ENCODE measurements around the gene ARCN1.

Gene ARCN1

DNA sequence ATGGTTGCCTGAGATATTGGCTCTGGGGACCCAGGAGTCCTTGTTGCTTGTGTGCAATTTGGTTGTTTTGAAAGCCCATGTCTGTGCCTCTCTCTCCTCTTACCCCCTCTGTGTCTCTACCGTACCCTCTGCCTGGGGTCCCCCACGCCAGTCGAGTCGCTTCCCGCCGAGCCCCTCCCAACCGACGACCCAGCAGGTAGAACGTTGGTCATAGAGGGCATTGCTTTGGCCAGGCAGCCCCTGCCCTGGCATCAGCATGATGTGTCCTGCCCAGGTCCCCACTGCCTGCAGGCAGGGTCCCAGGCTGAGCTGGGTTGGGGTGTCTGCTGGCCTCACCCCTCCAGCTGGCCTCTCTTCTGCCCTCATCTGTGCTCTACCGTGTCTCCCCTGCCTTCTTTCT is 72.3 kb downstream of the ARCN1 start:
- no peak overlapping the region for H3K27ac Mint-ChIP-seq
- H3K4me1 Mint-ChIP-seq: no peaks in the 10 kb centered on the region
- H3K4me3 Mint-ChIP-seq: no peak overlapping the region
- TF ChIP-seq, protein P1, sequence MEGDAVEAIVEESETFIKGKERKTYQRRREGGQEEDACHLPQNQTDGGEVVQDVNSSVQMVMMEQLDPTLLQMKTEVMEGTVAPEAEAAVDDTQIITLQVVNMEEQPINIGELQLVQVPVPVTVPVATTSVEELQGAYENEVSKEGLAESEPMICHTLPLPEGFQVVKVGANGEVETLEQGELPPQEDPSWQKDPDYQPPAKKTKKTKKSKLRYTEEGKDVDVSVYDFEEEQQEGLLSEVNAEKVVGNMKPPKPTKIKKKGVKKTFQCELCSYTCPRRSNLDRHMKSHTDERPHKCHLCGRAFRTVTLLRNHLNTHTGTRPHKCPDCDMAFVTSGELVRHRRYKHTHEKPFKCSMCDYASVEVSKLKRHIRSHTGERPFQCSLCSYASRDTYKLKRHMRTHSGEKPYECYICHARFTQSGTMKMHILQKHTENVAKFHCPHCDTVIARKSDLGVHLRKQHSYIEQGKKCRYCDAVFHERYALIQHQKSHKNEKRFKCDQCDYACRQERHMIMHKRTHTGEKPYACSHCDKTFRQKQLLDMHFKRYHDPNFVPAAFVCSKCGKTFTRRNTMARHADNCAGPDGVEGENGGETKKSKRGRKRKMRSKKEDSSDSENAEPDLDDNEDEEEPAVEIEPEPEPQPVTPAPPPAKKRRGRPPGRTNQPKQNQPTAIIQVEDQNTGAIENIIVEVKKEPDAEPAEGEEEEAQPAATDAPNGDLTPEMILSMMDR (IDR thresholded peaks at IDR 0.05): no peak
- peaks cover 2% of the 10 kb centered on the region for H3K27me3 Mint-ChIP-seq (ENCODE audit: low read depth, poor library complexity)
- DNase-seq: no peak
- no peaks in the 10 kb centered on the region for H3K9me3 Mint-ChIP-seq
- H3K36me3 Mint-ChIP-seq (ENCODE audit: low read depth): peaks cover 45% of the 10 kb centered on the region

GRCh38 chr11:118645066-118645715 is 73.0 kb downstream of the ARCN1 start:
- Mint-ChIP-seq H3K27ac (no peak overlapping the region), H3K36me3 (ENCODE audit: low read depth) (peaks cover 52% of the 10 kb centered on the region), H3K27me3 (ENCODE audit: low read depth, poor library complexity) (peaks cover 2% of the 10 kb centered on the region), H3K4me3 (no peak overlapping the region), H3K4me1 (no peaks in the 10 kb centered on the region), H3K9me3 (no peaks in the 10 kb centered on the region)
- DNase-seq: no peak
- TF ChIP-seq, protein P1 (IDR thresholded peaks at IDR 0.05): no peak

- H3K9me3 Mint-ChIP-seq: no peaks in the 10 kb centered on the region
- H3K4me3 Mint-ChIP-seq: no peak overlapping the region
- no peaks in the 10 kb centered on the region for H3K4me1 Mint-ChIP-seq
- H3K27me3 Mint-ChIP-seq (ENCODE audit: low read depth, poor library complexity): no peaks in the 10 kb centered on the region
- no peak overlapping the region for H3K27ac Mint-ChIP-seq
- no peak for DNase-seq
- H3K36me3 Mint-ChIP-seq (ENCODE audit: low read depth): peaks cover 62% of the 10 kb centered on the region
- TF ChIP-seq, protein P1 (IDR thresholded peaks at IDR 0.05): no peak
Measured at GRCh38 chr11:118646393-118646792, 74.2 kb downstream of the ARCN1 start.

DNA sequence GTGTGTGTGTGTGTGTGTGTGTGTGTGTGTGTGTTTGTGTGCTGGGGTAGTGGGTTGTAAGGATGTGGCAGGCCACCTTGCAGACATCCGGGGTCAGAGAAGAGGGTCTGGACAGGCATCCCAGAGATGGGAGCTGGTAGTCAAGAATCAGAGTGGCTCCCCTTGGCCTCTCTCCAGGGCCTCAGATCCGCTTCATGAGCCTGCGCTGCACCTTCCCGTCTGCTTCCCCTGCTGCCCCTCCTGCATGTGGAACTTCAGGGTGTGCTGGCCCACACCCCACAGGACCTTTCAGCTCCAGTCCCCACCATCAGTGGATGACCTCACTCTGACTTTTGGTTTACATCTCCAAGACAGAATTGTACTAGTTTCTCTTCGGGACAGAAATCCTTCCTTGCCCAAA is 76.1 kb downstream of the ARCN1 start:
- H3K9me3 Mint-ChIP-seq: no peaks in the 10 kb centered on the region
- TF ChIP-seq, protein P1 (IDR thresholded peaks at IDR 0.05): no peak
- no peak overlapping the region for H3K4me3 Mint-ChIP-seq
- DNase-seq: no peak
- H3K36me3 Mint-ChIP-seq (ENCODE audit: low read depth): peaks cover 65% of the 10 kb centered on the region
- no peaks in the 10 kb centered on the region for H3K27me3 Mint-ChIP-seq (ENCODE audit: low read depth, poor library complexity)
- no peak overlapping the region for H3K27ac Mint-ChIP-seq
- H3K4me1 Mint-ChIP-seq: no peaks in the 10 kb centered on the region

- DNase-seq: no peak
Measured at GRCh38 chr11:118649941-118650340, 77.7 kb downstream of the ARCN1 start.

More at GRCh38 chr11:118649941-118650340, 77.7 kb downstream of the ARCN1 start:
- no peaks in the 10 kb centered on the region for H3K27me3 Mint-ChIP-seq (ENCODE audit: low read depth, poor library complexity)
- H3K36me3 Mint-ChIP-seq (ENCODE audit: low read depth): peaks cover 67% of the 10 kb centered on the region
- H3K27ac Mint-ChIP-seq: no peak overlapping the region
- no peaks in the 10 kb centered on the region for H3K9me3 Mint-ChIP-seq
- TF ChIP-seq, protein P1 (IDR thresholded peaks at IDR 0.05): no peak
- no peaks in the 10 kb centered on the region for H3K4me1 Mint-ChIP-seq
- H3K4me3 Mint-ChIP-seq: no peak overlapping the region

All from nephron progenitor cell (in vitro differentiated cells).